ENCODE results near the gene WDR37. TPM values are rescaled to one million over a fixed set of nuclear protein-coding genes. Genes with fewer than 3 reads are reported as not detected.

Gene WDR37
- total RNA-seq, 1 experiment from 2014 or later = 4.5 TPM

DNA sequence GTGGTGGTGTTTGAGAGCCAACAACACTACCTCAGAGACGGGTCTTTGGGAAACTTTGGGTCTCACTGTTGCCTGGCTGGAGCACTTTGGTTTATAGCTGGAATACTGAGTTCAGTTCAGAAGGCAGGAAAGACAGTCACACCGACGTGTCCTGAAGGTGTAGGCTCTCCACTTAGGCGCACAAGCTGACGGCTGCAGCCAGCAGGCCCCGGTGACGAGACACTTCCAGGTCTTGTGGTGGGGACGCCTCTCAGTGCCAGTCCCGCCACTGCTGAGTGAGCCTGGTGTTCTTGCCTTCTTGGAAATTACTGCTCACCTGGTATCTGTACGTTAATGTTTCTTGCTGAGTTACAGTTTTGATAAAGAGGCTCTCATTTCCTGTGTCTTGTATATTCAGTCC lies 74.0 kb downstream of the WDR37 start:
- ATAC-seq (no peak), DNase-seq (no peak)
- Histone ChIP-seq H3F3A (ENCODE audit: low read length, unreplicated experiment) (no peaks in the 10 kb centered on the region), H3K79me2 (ENCODE audit: low read length) (no peaks in the 10 kb centered on the region), H2AFZ (ENCODE audit: low read length) (no peak overlapping the region), H3K4me1 (ENCODE audit: insufficient read depth, low read length) (no peaks in the 10 kb centered on the region), H3K9ac (ENCODE audit: low read length) (no peak overlapping the region), H3K36me3 (ENCODE audit: low read depth, low read length) (no peaks in the 10 kb centered on the region), H3K4me2 (ENCODE audit: low read length) (no peak overlapping the region), H4K20me1 (ENCODE audit: low read length) (no peaks in the 10 kb centered on the region), H3K9me3 (ENCODE audit: low read length) (no peaks in the 10 kb centered on the region), H3K27me3 (ENCODE audit: low read length) (no peaks in the 10 kb centered on the region), H3K9me2 (replicated peaks; ENCODE audit: low read length) (no peaks in the 10 kb centered on the region), H3K27ac (ENCODE audit: low read length) (no peak overlapping the region), H3K4me3 (ENCODE audit: low read length) (no peak overlapping the region)
- TF ChIP-seq EZH2phosphoT487 (IDR thresholded peaks at IDR 0.05; ENCODE audit: borderline replicate concordance, low read length) (no peak), CTCF (conservative IDR thresholded peaks at IDR 0.05; ENCODE audit: low read depth, low read length) (no peak), EZH2 (IDR thresholded peaks at IDR 0.05; ENCODE audit: low read length, unreplicated experiment) (no peak)
- ChIA-PET POLR2A (ENCODE audit: unreplicated experiment) (no interaction called here), CTCF (no interaction called here)
- no TSS peak for BruUV-seq (replicated peaks)
- intact Hi-C loops (cut with micrococcal nuclease) = no loop called here

DNA sequence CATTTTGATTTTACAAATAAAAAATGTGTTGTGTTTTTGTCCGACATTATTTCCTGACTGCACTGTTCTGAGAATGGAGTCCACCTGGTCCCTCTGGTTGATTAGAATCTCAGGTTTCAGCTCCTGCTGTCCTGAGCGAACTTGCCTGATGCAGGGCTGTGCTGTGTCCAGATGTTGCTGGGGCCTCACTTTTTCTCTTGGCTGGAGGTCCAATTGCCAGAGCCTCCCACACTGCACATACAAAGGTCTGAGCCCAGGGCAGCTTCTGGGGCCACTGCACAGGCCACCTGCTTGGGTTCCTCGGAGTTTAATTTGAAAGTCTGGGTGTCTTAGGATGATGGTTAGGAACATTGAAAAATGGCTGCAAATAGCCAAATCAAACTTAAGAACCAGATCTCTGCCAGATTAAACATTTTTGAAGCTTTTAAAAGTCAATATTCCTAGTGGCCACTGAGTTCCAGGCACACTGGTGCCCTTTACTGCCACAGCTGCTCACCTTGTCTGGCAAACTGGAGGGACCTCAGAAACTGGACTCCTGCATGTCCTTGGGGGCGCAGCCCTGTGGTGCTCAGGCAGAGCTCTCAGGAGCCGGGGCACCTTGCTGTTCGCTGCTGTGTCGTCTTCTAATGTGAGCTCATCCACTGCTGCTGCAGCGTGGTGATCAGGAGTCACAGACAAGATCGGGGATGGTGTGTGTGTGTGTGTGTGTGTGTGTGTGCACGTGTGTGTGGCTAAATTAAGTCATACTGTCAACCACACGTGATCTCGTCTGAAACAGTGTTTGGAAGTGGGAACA lies 75.0 kb downstream of the WDR37 start:
- no peaks in the 10 kb centered on the region for H4K20me1 ChIP-seq (ENCODE audit: low read length)
- no peaks in the 10 kb centered on the region for H3K27me3 ChIP-seq (ENCODE audit: low read length)
- no peak for DNase-seq
- H3K36me3 ChIP-seq (ENCODE audit: low read depth, low read length) = no peaks in the 10 kb centered on the region
- ChIA-PET POLR2A (ENCODE audit: unreplicated experiment) (no interaction called here), CTCF (no interaction called here)
- no peak overlapping the region for H3K27ac ChIP-seq (ENCODE audit: low read length)
- ATAC-seq = no peak
- no TSS peak for BruUV-seq (replicated peaks)
- no peak overlapping the region for H2AFZ ChIP-seq (ENCODE audit: low read length)
- TF ChIP-seq CTCF (conservative IDR thresholded peaks at IDR 0.05; ENCODE audit: low read depth, low read length) = no peak
- no peak for TF ChIP-seq EZH2 (IDR thresholded peaks at IDR 0.05; ENCODE audit: low read length, unreplicated experiment)
- no peak for TF ChIP-seq EZH2phosphoT487 (IDR thresholded peaks at IDR 0.05; ENCODE audit: borderline replicate concordance, low read length)
- no peak overlapping the region for H3K4me3 ChIP-seq (ENCODE audit: low read length)
- H3K9me2 ChIP-seq (replicated peaks; ENCODE audit: low read length) = no peaks in the 10 kb centered on the region
- no peaks in the 10 kb centered on the region for H3F3A ChIP-seq (ENCODE audit: low read length, unreplicated experiment)
- H3K9me3 ChIP-seq (ENCODE audit: low read length) = no peaks in the 10 kb centered on the region
- H3K9ac ChIP-seq (ENCODE audit: low read length) = no peak overlapping the region
- H3K4me1 ChIP-seq (ENCODE audit: insufficient read depth, low read length) = no peaks in the 10 kb centered on the region
- intact Hi-C loops (cut with micrococcal nuclease) = no loop called here
- no peaks in the 10 kb centered on the region for H3K79me2 ChIP-seq (ENCODE audit: low read length)
- no peak overlapping the region for H3K4me2 ChIP-seq (ENCODE audit: low read length)

GRCh38 chr10:1132584-1132983 lies 76.4 kb downstream of the WDR37 start:
- Histone ChIP-seq H3K9me3 (ENCODE audit: low read length) (no peaks in the 10 kb centered on the region), H2AFZ (ENCODE audit: low read length) (no peak overlapping the region), H3K4me3 (ENCODE audit: low read length) (no peak overlapping the region), H3K9me2 (replicated peaks; ENCODE audit: low read length) (no peaks in the 10 kb centered on the region), H3K4me1 (ENCODE audit: insufficient read depth, low read length) (no peaks in the 10 kb centered on the region), H3K79me2 (ENCODE audit: low read length) (no peaks in the 10 kb centered on the region), H3F3A (ENCODE audit: low read length, unreplicated experiment) (no peaks in the 10 kb centered on the region), H3K27me3 (ENCODE audit: low read length) (no peaks in the 10 kb centered on the region), H3K36me3 (ENCODE audit: low read depth, low read length) (no peaks in the 10 kb centered on the region), H3K27ac (ENCODE audit: low read length) (no peak overlapping the region), H3K4me2 (ENCODE audit: low read length) (no peak overlapping the region), H3K9ac (ENCODE audit: low read length) (no peak overlapping the region), H4K20me1 (ENCODE audit: low read length) (no peaks in the 10 kb centered on the region)
- no peak for TF ChIP-seq EZH2 (IDR thresholded peaks at IDR 0.05; ENCODE audit: low read length, unreplicated experiment)
- no peak for TF ChIP-seq CTCF (conservative IDR thresholded peaks at IDR 0.05; ENCODE audit: low read depth, low read length)
- TF ChIP-seq EZH2phosphoT487 (IDR thresholded peaks at IDR 0.05; ENCODE audit: borderline replicate concordance, low read length) = no peak
- no TSS peak for BruUV-seq (replicated peaks)
- intact Hi-C loops (cut with micrococcal nuclease) = no loop called here
- no peak for ATAC-seq
- ChIA-PET POLR2A (ENCODE audit: unreplicated experiment) (no interaction called here), CTCF (no interaction called here)
- no peak for DNase-seq
